Adrenal gland (tissue), 5 donors: ENCODE results near the gene INTS6L.

Source experiments
- POLR2A ChIP-seq, 2 donors: fragments of 450-650 bp; IDR thresholded peaks; one replicate each; pipeline ENCODE4 v1.6.1; 2017; ENCODE audit warnings: antibody characterized with exemption in 2 of 2, mild to moderate bottlenecking in 2 of 2, moderate library complexity in 1 of 2
- TF ChIP-seq, protein P1 (sequence below), 6 experiments: fragments of 450-650 bp in 4 of 6; fragments of 200-600 bp in 2 of 6; sonication (generic) in 1 of 6; IDR thresholded peaks; 1 replicate in 5 of 6; 2 replicates in 1 of 6; pipeline versions ENCODE4 v1.5.1 to v1.8.0; 2016 to 2021; ENCODE audit warnings: antibody characterized with exemption in 6 of 6, mild to moderate bottlenecking in 2 of 6, moderate library complexity in 1 of 6
- donor health status: DM: no; HTN: no; CAD: no.

DNA sequence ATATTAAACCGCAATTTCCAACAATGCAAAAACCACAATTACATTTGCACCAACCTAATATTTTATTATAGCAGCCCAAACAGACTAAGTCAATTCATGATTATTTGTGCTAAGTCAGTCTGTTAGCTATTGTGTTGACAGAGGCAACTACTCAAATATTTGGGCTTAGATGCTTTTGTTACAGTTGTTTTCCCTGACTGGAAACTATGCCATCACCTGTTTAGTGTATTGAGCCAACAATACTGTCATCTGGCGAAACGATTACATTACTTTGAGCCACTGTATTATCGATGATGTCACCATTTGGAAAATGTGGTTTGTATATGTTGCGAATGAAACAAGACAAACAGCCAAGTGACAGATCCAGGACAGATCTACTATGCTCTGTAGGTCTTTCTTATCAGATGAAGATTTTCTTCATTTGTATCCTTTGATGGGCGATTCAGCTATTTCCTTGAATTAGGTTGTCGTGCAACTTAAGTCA is 38.7 kb upstream of the INTS6L start:
- TF ChIP-seq, protein P1, sequence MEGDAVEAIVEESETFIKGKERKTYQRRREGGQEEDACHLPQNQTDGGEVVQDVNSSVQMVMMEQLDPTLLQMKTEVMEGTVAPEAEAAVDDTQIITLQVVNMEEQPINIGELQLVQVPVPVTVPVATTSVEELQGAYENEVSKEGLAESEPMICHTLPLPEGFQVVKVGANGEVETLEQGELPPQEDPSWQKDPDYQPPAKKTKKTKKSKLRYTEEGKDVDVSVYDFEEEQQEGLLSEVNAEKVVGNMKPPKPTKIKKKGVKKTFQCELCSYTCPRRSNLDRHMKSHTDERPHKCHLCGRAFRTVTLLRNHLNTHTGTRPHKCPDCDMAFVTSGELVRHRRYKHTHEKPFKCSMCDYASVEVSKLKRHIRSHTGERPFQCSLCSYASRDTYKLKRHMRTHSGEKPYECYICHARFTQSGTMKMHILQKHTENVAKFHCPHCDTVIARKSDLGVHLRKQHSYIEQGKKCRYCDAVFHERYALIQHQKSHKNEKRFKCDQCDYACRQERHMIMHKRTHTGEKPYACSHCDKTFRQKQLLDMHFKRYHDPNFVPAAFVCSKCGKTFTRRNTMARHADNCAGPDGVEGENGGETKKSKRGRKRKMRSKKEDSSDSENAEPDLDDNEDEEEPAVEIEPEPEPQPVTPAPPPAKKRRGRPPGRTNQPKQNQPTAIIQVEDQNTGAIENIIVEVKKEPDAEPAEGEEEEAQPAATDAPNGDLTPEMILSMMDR (IDR thresholded peaks at IDR 0.05): no peak
- TF ChIP-seq POLR2A (IDR thresholded peaks at IDR 0.05): no peak
